Tibial nerve (tissue), 4 donors: ENCODE data around the gene GNA14.

ENCODE experiments used
- CTCF ChIP-seq, 5 experiments: fragments of 200-600 bp in 3 of 5; fragments of 450-650 bp in 2 of 5; sonication (generic) in 3 of 5; IDR thresholded peaks; one replicate each; pipeline ENCODE4 v1.5.1; 2016 to 2019; ENCODE audit warnings: antibody characterized with exemption in 5 of 5, mild to moderate bottlenecking in 3 of 5, moderate library complexity in 2 of 5
- EP300 ChIP-seq, 2 donors: sonication (generic); formaldehyde crosslinking; IDR thresholded peaks; one replicate each; pipeline ENCODE4 v1.6.1; 2017; ENCODE audit warnings: antibody characterized with exemption in 2 of 2, mild to moderate bottlenecking in 1 of 2
- POLR2A ChIP-seq, 2 donors: fragments of 450-650 bp; IDR thresholded peaks; one replicate each; pipeline ENCODE4 v1.6.1; 2017; ENCODE audit warnings: antibody characterized with exemption in 2 of 2, mild to moderate bottlenecking in 2 of 2, moderate library complexity in 2 of 2

GRCh38 chr9:77648234-77649108 is at the start of gene GNA14:
- TF ChIP-seq POLR2A (IDR thresholded peaks at IDR 0.05): no peak
- TF ChIP-seq CTCF (IDR thresholded peaks at IDR 0.05): no peak
- TF ChIP-seq EP300 (IDR thresholded peaks at IDR 0.05): no peak
